Kasumi-1 (cell line): ENCODE measurements around the gene EXOC3.

Source experiments
- DNase-seq, 2 experiments: peaks; one replicate each; lab custom pipeline; 2025; lab: John Stamatoyannopoulos, UW

Gene EXOC3

GRCh38 chr5:457195-457961 lies 14.4 kb downstream of the EXOC3 start:
- no peak for DNase-seq

GRCh38 chr5:458547-459353 lies 15.8 kb downstream of the EXOC3 start:
- DNase-seq = no peak

GRCh38 chr5:459562-460272 lies 16.7 kb downstream of the EXOC3 start:
- DNase-seq = no peak

DNA sequence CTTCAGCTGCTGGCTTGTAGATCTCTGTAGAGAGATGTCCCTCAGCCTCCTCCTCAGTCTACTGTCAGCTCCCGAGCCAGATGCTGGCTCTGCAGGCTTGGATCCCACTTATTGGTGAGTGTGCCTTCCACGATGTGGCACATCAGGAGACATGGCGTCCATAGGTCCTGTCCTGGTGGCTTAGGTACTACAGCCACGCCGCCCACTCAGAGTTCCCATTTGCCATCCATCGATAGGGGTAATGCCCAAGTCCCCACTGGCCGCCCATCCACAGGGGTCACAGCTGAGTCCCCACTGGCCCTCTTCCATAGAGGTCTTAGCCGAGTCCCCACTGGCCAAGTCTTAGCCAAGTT lies 17.3 kb downstream of the EXOC3 start:
- no peak for DNase-seq

DNA sequence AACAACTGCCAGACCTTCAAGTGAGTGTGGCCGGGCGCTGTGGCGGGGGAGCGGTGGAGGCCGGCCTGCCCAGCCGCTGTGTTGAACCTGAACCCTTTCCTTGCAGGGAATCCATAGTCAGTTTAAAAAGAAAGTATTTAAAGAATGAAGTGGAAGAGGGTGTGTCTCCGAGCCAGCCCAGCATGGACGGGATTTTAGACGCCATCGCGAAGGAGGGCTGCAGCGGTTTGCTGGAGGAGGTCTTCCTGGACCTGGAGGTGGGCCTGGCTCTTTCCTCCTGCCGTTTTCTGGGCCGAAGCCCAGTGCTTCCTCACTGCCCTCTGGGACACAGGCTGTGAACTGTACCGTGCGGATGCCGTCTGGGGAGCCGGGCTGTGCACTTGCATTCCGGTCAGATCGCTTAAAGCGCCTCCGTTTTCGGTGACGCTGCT lies 19.1 kb downstream of the EXOC3 start:
- DNase-seq = no peak

DNA sequence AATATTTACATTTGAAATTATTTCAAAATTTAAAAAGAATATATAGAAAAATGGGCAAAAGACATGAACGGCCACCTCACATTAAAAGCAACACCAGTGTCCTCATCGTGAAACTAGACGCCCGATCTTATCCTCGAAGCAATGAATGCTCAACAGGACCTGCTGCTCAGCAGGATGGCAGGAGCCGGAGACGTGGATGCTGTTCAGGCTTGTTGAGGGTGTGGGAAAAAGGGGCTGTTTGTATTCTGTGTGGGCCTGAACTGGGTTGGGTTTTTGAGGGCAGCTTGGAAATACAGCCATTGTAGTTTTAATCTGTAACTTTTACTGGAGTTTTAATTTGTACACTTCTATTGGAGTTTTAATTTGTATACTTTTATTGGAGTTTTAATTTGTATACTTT lies 20.3 kb downstream of the EXOC3 start:
- no peak for DNase-seq

DNA sequence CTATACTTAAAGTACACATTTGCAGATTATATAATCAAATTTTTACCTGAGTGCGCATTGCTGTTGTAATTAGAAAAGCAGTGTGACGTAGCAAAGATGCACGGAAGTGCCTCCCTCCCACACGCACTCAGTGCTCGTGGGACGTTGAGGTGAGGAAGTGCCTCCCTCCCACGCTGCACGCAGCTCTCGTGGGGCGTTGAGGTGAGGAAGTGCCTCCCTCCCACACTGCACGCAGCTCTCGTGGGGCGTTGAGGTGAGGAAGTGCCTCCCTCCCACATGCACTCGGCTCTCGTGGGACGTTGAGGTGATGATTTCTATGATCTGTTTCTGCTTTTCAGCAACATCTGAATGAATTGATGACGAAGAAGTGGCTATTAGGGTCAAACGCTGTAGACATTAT lies 21.0 kb downstream of the EXOC3 start:
- DNase-seq = no peak

GRCh38 chr5:464446-464842 lies 21.5 kb downstream of the EXOC3 start:
- DNase-seq = no peak

DNA sequence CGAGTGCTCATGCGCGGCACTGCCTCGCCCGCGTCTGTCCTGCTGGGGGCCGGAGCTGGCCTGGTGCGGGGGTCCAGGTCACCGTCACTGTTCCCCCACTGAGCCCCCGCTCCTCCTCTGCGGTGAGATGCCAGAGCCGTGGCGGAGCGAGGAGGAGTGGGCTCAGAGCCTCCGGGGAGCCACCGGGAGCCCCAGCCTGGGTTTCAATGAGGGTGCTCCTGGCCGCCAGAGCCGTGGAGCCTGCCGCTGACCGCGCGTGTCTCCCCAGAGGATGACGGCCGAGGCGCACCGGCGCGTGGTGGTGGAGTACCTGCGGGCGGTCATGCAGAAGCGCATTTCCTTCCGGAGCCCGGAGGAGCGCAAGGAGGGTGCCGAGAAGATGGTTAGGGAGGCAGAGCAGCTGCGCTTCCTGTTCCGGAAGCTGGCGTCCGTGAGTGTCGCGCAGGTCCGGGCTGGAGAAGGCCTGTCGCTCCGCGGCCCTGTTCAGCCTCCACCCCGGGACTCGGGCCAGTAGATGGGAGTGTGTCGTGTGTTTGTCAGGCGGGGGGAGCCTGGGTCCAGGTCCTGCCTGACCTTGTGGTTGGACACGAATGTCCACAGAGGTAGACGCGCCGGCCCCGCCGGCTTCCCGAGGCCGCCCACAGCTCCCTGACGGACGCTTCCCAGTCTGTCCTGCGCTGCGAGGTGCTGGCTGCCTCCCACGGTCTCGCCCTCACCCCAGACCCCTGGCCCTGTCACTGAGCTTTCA lies 22.0 kb downstream of the EXOC3 start:
- DNase-seq = no peak

GRCh38 chr5:465591-466403 lies 22.8 kb downstream of the EXOC3 start:
- DNase-seq = no peak

DNA sequence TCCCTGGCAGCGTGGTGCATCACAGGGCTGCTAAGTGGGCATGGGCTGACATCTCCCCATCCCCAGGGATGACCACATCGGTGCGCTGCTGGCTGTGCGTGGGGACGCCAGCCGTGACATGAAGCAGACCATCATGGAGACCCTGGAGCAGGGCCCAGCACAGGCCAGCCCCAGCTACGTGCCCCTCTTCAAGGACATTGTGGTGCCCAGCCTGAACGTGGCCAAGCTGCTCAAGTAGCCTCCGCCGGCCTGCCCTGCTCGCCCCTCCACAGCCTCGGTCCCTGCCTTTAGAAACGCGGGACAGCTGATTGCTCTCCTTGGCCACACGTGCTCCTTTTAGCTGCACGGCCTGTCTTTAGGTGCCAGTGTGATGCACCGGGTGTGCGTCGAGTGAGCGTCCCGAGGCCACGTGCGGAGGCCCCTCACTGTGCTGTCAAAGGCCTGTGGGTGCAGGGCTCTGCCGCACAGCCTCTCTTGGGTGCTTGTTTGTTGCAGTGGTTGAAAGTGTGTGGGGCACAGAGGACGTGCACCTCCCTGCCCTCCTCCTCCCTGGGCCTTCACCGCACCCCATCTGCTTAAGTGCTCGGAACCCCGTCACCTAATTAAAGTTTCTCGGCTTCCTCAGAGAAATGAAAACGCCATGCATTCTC lies 23.8 kb downstream of the EXOC3 start:
- no peak for DNase-seq

- no peak for DNase-seq
Observed at GRCh38 chr5:468401-468800, 25.4 kb downstream of the EXOC3 start.

- no peak for DNase-seq
Observed at GRCh38 chr5:469752-470483, 26.9 kb downstream of the EXOC3 start.

- DNase-seq = no peak
Observed at GRCh38 chr5:470961-471749, 28.2 kb downstream of the EXOC3 start.

- peak in 1 of 2 experiments; percentile 11 for DNase-seq
Observed at GRCh38 chr5:471750-472058, 28.7 kb downstream of the EXOC3 start.

GRCh38 chr5:472076-472655 lies 29.2 kb downstream of the EXOC3 start:
- no peak for DNase-seq

- DNase-seq = peak; percentile 63 to 79
Observed at GRCh38 chr5:472656-473550, 29.9 kb downstream of the EXOC3 start.
